Stromal cell of bone marrow (primary cell): Measurements from ENCODE around the gene TRAPPC2L.

Experiments
- DNase-seq: peaks from one replicate; pipeline ENCODE4 v3.0.0-alpha.2; 2012; ENCODE audit warnings: low read depth

The TRAPPC2L gene

DNA sequence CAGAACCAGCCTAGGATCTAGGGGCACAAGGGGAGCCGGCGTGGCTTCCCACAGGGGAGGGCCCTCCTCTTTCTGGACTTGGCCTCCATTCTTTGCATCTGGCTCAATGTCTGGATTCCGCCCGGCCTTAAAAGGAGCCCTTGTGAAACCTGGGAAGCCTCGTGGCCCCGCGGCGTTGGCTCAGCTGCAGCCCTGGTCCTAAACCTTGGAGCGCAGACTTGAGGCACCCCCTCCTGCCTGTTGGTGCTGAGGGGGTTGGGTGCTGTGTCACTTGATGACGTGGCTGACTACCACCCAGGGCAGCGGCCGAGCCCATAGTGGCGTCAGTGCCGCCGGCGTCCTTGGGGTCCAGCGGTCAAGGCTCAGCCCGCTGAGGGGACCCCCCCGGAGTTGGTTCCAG lies 4.4 kb downstream of the TRAPPC2L start:
- no peak for DNase-seq

DNA sequence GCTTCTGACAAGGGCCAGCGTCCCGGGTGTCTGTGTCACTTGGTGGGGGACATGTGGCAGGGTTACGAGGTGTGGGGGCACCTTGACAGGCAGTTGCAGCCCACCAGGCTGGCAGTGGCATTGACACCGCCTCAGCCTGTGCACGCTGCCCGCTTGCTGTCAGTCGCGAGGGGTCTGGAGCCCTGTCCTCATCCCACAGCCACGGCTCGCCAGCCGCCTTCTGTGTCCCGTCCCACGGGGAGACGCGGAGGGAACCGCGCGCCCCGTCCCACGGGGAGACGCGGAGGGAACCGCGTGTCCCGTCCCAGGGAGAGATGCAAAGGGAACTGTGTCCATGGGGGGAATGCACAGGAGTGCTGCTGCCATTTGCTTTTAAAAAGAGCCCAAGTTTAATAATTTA lies 6.0 kb downstream of the TRAPPC2L start:
- no peak for DNase-seq

DNA sequence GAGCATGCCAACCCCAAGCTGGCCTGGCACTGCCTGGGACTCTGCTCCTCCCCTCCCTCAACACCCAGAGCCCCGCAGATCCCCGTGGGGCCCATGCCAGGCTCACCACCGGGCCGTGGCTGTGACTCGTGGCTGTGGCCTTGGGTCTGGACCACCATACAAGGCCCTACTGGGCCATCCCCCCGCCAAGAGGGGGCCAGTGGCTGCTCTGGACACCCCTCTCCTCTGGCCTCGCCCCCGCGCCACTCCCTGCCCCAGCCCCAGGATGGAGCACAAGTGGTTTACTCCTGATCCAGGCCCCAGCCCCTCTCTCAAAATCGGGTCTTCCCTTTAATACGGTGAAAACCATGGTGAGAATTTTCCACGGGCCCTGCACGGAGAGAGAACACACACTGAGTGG lies 6.5 kb downstream of the TRAPPC2L start:
- no peak for DNase-seq

DNA sequence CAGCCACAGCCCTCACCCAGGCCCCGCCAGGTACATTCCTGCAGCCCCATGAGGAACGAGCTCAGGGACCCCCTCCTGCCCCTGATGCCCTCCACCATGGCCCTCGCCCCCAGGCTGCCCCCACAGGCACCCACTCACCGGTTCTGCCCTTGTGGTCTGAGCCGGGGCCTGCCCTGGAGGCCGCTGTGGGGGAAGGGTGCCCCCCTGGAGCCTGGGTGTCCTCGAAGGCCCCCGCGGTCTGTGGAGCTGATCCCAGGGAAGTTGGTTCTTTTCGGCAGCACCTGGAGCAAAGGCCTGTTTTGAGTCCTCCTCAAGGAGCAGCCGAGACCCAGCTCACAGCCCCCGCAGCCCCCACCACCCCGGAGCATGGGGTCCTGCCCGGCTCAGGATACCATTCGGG lies 7.2 kb downstream of the TRAPPC2L start:
- no peak for DNase-seq

DNA sequence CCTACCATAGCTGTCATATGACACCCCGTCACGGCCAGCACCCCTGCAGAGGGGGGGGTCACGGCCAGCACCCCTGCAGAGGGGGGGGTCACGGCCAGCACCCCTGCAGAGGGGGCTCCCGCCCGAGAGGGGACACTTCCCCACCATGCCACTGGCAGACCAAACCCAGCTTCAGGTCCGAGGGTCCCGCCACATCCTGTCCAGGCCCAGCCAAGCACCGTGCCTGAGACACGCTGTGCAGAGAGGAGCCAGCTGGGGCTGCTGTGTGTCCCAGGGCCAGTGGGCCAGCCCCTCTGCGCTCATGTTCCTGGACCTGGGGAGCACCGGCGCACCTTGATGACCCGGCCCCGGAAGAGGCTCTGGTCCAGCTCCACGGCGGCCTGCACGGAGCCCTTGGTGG lies 7.6 kb downstream of the TRAPPC2L start:
- DNase-seq: no peak

DNA sequence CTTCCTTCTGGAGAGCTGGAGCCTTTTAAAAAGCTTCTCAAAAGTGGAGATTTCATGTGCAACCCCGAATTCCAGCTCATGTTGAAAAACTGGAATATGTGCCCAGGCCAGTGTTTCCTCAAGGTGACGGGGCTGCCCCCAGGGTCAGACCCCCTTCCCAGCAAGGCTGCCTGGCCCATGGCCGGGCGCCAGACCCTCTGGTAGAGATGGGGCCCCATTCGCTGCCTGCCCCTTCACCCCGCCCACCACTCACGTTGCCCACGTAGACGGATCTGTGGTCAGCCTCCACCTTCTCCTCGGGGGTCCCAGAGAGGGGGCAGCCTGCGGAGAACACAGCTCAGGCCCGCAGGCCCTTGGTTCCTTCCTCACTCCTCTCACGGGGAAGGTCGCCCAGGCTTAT lies 8.4 kb downstream of the TRAPPC2L start:
- DNase-seq: no peak

DNA sequence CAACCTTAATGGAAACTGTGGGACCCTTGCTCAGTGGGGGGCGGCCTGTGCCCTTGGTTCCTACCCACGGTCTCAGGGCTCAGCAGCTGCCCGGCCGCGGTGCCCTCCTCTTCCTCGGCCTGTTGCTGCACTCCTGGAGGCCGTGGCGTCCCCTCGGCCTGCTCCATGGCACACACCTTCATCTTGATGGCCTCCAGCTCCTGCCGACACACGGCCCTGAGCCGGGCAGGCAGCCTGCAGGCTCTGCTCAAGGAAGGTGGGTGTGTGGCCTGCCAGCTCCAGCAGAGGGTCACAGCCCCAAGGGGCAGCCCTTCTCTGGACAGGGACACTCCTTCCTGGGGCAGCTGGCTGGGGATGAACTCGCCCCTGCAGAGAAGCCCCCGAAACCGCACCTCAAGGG lies 8.8 kb downstream of the TRAPPC2L start:
- no peak for DNase-seq

DNA sequence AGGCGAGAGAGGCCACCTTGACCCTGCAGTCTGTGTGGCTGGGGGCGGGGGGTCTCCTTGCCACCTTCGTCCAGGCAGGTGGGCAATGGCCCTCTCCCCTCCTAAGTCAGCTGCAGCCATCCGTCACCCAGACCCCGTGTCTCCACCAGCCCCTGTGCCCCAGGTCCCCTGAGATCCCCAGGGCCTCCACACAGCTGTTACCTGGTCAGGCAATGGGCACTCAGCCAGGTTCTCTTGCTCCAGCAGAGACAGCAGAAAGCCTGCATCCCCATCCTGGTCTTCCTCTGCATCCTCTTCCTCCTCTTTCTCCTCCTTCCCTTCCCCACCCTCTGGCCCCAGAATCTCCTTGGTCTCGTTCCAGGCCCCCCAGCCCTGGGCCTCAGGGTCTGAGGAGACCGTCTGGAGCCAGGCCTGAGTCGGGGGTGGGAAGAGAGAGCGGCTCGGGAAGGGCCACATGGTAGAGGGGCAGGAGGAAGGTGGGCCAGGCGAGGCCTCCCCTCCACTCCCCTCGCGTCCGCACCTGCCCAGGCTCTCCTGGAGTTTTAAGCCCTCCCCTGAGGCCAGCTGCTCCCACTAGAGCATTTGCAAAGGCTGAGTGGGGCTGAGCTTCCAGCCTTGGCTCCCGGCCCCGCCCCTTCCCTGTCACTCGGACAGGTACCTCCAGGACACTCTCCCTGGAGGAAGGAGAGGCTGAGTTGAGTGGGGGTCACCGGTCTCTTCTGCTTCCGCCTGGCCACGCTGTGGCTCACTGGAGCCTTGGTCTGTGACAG lies 9.4 kb downstream of the TRAPPC2L start, which contains the start of gene PABPN1L:
PABPN1L (minus strand) TSS at position 510 of the 770 bp plus-strand sequence; CDS start at position 456, 54 bp downstream.
- DNase-seq: no peak

DNA sequence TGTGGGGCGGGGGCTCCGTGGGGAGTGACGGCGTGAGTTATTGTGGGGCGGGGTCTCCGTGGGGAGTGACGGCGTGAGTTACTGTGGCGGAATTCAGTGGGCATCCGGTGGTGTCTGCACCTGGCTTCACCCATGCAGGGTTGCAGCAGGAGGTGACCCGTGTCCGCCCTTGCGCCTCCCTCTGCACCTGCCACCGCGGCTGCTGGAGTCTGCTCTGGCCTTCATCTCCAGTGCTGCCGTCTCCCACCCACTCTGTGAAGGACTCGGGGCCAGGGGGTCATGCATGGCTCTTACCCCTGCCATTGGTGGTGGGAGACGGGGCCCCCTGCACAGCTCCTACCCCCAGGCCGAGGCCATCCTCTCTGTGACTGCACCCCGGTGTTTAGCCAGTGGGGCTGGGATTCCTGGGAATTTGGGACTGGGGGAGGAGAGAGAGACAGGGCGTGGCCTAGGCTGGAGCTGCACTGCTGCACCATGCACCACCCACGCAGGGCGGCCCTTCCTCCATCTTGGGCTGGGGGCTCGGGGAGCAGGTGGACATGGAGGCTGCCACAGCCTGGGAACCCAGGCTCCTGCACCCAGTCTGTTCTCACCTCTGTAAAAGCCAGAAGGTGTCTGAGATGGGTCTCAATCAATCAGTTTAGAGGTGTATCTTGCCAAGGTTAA lies 10.8 kb downstream of the TRAPPC2L start:
- no peak for DNase-seq

DNA sequence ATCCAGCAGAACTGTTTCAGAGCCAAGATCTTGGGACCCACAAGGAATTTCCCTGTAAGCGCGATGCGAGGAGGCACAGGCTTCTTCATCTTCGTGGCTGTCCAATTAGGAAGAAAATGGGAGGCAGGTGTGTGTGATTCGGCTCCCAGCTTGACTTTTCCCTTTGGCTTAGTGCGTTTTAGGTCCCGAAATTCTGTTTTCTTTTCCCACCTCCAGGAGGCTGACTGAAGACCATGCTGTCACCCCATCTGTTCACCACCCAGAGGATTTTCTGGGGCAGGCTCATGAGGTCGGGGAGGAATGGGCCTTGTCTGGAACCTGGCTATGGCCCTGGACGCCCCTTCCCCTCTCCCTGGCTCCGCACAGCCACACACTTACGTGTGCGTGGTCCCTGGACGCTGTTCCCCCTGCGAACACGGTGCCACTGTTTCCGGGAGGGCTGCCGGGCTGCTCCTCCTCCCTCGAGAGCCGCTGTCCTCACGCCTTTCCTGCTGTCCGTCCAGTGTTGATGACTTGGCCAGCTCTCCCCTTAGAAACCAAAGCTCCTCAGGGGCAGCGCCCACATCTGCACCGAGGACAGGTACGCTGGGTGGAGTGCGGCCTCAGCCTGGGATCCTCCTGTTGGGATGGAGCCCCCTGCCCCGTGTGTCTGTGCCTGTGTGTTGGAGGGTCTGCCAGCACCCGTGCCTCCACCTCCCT lies 12.2 kb downstream of the TRAPPC2L start:
- DNase-seq: no peak

DNA sequence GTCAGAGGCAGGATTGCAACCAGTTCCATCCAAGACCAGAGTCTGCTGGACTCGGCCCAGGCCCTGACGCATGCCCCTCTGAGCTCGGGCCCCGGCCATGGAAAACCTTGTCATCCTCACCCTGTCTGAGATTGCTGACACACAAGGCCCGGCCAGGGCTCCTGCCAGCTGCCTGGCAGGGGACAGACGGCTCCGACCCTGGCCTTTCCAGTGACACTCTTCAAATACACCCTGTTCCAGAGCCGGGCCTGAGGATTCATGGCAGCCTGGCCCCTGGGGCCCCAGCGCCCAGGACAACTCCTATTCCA lies 12.7 kb downstream of the TRAPPC2L start:
- no peak for DNase-seq

DNA sequence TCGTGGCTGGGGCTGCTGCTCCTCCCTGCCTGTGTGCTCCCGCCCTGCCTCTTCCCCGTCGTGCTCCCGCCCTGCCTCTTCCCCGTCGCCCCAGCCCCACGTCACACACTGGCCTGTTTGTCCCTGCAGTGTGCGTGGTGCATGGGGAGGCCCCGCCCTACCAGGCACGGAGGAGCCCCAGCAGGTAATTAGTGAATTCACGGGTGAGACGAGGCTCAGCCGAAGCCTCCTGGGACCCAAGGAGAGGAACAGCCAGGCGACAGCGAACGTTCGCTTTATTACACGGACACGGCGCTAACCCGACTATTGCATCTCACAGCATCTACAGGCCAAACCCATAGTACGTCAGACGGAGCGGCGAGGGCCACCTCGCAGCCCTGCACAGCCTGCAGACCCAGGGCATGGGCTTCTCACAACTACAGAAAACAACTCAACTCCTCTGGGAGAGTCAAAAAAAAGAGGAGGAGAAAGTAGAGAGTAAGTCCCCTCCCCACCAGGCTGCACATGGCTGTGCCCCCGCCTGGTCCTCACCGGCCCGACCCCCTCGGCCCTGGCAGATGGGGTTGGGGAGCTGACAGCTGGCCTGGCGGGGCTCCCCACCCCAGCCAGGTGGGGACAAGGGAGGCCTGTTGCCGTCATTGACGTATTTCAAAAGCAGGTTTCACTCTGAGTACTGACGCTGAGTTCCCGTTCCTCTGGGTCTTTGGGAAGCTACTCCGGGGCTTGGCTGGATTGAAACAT lies 13.9 kb downstream of the TRAPPC2L start:
- no peak for DNase-seq

DNA sequence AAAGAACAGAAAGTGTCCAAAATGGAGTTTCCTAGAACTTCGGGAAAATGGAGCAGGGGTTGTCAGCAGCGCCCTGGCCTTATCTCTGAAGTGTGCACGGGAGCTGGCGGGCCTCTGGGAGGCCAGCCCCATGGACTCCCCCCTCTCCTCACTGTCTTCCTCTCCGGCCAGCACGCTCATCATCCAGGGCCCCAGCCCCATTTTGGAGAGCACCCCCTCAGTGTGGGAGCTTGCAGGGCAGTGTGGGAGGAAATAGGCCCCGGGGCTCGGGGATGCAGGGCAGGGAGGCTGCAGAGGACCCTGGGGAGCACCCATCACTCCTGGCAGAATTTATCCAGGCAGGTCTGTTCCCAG lies 14.4 kb downstream of the TRAPPC2L start:
- no peak for DNase-seq

DNA sequence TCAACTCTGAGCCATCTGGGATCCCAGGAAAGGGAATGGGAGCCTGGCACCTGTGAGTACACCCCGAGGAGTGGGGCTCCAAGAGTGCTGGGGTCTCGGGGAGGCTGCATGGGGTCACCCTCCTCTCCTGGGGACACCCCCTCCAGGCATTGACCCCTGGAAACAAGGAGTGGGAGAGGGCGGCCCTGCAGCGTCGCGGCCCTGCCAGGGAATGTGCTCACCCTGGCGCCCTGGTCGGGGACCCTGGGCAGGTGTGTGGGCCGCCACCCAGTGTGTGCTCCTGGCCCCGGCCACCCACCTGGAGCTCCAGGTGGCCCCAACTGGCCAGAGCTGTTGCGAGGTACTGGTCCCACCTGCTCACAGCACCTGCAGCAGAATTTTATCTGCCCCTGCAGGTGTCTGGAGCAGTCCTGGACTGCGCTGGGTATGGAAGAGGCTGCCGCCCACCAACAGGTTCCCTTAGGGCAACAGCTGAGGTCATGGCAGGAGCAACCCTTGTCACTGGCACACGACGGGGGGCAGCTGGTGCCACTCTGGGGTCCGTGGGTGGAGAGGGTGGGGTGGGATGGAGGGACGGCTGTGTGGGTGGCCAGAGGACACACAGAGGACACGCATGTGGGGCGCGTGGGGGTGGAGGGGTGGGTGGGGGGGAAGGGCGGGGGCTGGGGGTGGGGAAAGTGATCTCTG lies 14.9 kb downstream of the TRAPPC2L start:
- no peak for DNase-seq

DNA sequence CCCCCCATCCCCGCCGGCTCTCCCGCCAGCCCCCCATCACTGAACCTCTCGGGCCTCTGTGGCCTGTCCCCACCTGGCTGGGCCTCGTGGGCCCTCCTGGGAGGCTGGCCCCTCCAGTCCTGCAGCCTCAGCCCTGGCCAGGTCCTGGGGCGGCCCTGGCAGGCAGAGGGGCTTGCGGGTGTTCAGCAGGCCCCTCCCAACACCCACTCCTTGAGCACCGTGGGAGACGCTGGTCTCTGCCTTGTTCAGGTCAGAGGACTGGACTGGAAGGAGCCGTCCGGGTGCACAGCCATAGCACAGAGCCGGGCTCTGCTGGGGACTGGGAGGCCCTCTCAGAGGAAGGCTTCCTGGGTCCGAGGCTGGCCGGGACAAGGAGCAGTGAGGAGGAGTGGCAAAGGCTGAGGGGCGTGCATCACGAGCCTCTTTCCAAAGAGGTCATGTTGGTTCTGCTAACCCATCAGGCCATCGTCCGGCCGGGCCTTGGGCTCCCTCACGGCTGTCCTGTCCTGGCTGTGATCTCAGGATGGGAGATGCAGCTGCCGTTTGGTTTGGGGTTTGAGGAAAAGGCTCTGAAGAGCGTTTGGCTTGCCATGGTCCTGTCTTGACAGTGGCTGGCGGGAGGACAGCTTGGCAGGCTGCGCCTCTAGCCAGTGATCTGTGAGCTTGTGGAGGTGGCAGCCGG lies 15.9 kb downstream of the TRAPPC2L start:
- DNase-seq: no peak

DNA sequence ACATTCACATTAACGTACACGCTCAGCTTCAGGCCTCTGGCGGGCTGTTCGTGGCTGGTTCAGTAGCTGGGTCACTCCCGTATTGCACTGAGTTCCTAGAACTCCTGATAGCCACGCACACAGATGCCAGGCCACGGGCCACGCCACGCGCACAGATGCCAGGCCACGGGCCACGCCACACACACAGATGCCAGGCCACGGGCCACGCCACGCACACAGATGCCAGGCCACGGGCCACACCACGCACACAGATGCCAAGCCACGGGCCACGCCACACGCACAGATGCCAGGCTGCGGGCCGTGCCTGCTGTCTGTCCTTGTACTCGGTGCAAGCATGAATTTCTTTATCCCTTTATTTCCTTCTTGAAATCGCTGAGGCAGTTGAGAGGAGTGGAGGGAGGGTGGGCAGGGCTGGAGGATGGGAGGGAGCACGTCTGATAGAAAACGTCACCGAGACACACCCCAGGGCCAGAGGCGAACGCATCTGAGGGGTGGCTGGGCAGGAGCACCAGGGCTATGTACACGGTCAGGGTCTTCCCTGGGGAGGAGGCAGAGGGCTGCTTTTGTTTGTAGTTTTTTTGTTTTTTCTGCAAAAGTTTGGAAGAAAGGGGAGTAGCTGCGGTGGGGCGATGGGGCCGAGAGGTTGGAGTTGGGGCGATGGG lies 18.1 kb downstream of the TRAPPC2L start:
- DNase-seq: no peak

DNA sequence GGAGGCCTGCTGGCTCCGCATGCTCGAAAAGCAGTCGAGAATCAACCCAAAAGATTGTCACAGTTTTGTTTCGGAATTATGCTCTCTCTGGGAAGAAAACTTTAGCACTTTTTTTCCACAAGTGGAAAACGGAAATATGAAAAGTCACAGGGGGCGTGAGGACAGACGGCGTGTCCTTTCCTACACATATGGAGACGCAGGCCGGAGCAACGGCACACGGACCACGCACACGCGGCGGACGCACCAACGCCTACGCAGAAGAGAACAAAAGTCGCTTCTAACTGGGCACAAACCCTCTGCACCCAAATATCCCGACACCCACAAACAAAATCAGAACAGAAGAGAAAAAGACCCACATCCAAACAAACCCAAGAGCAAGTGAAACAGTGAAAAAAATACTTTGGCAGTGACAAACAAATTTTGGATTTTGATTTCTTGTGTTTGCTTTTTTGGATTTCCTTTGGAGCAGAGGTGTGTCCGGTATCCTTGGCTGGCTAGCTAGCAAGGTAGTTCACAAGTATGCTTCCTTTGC lies 18.8 kb downstream of the TRAPPC2L start:
- no peak for DNase-seq

DNA sequence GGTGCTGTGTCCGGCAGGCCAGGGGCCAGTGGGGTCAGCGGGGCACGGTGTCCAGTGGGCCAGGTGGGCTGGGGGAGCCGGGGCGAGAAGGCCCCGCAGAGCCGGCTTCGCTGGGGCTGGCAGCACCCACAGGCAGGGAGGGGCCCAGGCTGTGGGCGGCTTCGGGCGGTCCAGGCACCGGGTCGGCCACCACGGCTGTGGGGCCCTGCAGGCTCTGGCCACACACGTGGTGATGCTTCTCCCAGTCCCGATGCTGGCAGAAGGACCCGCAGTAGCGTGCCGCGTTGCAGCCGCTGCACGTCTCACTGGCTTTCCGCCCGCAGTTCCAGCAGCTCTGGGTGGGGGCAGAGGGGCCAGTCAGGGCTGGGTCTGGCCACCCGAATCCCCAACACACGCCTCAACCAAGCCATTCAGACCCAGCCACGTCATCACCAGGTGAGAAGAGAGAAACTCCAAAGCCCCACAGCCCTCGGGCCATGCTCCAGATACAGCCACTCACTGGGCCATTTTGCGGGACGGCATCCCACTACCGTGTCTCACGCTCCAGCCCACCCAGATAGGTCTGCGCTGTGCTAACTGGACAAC lies 20.1 kb downstream of the TRAPPC2L start:
- no peak for DNase-seq

DNA sequence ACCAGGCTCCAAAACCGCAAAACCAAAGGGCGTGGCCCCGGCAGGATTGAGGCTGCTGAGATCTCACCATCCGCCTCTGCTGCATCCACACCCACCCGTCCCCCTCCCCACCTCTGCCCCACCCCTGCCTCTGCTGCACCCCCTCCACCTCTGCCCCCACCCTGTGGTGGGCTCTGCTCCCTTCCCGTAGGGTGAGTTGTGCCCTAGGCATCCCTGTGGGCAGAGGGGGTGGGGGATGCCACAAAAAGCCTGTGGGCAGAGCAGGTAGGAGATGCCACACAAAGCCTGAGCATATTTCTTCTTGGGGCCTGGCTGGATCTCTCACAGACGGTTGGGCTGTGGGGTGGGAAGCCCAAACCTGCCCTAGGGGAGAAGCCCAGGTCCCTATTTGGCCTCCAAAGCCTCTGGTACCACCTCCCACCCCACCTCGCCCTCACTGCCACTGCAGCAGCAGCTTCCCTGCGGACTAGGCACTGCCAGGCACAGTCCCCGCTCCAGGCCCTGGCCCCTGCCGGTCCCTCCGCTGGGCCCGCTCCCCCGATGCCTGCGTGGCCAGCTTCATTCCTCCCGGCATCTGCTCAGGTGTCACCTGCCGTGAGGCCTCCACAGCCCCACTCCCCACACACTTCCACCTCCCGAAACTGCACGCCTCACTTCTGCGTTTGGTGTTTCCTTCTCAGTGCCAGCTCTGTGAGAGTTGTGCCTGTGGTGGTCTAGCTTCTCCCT lies 20.8 kb downstream of the TRAPPC2L start:
- no peak for DNase-seq

DNA sequence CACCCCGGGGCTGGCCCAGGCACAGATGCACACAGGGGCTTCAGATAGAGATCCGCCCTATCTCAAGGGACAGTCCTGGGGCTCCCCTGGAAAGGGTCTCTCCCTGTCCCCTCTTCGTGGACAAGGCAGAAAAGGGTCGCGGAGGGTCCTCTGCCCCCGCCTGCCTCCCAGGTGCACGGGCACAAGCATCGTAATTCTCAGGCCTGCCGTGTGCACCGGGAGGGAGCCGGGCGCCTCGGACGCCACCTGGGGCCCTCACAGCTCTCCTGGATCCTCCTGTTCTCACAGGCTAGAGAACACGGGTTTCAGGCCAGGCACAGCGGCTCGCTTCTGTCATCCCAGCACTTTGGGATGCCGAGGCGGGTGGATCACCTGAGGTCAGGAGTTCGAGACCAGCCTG lies 21.4 kb downstream of the TRAPPC2L start:
- DNase-seq: no peak
